Subcutaneous adipose tissue (tissue), 4 donors: ENCODE data around the gene TRAF3IP3. TPM values are rescaled to one million over a fixed set of nuclear protein-coding genes. Genes with fewer than 3 reads are reported as not detected.

Experiments
- total RNA-seq, 4 donors: library from RNA; depleted of rRNA; stranded (reverse); fragments of >200 nt; gene quantifications; one replicate each; pipeline ENCODE4 v1.1.0, GENCODE V29; 2016
- TF ChIP-seq, protein P1 (sequence below): fragments of 450-650 bp; IDR thresholded peaks from one replicate; pipeline ENCODE4 v1.5.1; 2016; ENCODE audit warnings: low read depth, mild to moderate bottlenecking, control low read depth, antibody characterized with exemption, moderate library complexity

The TRAF3IP3 gene
- total RNA-seq, 4 donors from 2014 or later: 0.94 to 10.7 (median 3.1) TPM

DNA sequence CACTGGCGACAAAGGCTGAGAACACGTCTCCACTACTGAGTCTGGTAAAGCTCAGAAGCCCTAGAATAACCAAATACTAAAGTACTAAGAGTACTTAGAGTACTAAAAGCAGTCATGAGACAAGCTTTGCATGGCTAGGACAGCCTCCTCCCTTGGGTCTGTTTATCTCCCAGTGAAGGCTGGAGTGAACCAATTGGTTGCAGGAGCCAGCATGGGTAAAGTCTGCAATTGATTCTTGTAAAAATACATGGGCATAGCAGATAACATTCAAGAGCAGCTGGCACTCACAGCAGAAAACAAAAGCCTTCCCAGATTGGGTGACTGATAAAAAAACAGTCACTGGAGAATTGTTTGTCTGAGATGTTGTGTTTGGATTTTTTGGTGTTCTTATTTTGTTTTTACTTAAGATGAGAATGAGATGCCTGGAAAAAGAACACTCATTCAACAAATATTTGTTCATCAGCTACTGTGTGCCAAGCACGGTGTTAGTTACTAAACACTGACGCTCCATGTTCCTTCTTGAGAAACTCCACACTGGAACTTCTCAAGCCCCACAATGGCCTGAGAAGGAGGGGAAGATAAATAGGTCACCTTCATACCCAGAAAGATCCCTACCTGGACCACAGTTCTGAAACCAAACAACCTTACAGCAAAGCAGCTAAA lies 46.4 kb downstream of the TRAF3IP3 start:
- TF ChIP-seq, protein P1, sequence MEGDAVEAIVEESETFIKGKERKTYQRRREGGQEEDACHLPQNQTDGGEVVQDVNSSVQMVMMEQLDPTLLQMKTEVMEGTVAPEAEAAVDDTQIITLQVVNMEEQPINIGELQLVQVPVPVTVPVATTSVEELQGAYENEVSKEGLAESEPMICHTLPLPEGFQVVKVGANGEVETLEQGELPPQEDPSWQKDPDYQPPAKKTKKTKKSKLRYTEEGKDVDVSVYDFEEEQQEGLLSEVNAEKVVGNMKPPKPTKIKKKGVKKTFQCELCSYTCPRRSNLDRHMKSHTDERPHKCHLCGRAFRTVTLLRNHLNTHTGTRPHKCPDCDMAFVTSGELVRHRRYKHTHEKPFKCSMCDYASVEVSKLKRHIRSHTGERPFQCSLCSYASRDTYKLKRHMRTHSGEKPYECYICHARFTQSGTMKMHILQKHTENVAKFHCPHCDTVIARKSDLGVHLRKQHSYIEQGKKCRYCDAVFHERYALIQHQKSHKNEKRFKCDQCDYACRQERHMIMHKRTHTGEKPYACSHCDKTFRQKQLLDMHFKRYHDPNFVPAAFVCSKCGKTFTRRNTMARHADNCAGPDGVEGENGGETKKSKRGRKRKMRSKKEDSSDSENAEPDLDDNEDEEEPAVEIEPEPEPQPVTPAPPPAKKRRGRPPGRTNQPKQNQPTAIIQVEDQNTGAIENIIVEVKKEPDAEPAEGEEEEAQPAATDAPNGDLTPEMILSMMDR: no peak

DNA sequence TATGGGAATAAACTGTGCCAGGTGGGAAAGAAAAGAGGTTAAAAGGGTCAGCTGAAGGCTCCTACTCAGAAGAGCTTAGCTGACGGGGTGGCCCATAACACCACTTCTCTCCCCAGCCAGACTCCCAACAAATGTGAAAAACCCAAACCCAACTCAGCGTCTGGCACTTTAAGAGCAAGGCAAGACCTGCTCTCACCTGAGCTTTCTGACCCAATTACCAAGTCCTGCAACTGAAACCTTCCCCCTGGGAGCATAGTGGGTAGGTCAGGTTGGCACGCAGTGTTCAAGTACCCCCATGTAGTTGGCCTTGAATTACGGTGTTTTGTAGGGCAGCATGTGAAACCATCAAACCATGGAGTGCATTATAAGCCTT lies 46.9 kb downstream of the TRAF3IP3 start:
- TF ChIP-seq, protein P1: no peak

- TF ChIP-seq, protein P1: no peak
These were observed 47.7 kb downstream of the TRAF3IP3 start for GRCh38 chr1:209803568-209803967.

DNA sequence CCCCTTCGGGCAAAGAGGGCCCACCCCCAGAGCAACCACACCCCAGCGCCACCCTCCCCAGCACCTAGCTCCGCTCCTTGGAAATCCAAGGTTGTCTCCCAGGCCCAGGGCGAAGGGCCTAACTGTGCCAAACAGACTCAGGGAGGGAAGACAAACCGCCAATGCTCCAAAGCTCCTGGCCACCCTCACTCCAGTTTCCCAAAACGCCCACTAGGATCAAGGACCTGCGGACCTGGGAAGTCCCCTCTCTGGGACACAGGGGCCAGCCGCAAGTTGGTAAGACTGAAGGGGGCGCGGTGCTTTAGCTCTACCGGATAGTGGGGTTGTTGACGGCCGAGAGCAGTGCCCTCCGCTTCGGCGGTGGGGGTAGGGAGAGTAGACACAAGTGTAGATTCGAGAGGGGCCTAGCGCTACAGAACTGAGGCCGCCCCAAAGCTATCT lies 49.5 kb downstream of the TRAF3IP3 start:
- TF ChIP-seq, protein P1: no peak

- TF ChIP-seq, protein P1: no peak
These were observed 50.3 kb downstream of the TRAF3IP3 start, which contains the start of gene IRF6 for GRCh38 chr1:209805875-209806760. IRF6 (minus strand) TSS chr1:209806142; CDS start chr1:209801413, 4,729 bp downstream.

DNA sequence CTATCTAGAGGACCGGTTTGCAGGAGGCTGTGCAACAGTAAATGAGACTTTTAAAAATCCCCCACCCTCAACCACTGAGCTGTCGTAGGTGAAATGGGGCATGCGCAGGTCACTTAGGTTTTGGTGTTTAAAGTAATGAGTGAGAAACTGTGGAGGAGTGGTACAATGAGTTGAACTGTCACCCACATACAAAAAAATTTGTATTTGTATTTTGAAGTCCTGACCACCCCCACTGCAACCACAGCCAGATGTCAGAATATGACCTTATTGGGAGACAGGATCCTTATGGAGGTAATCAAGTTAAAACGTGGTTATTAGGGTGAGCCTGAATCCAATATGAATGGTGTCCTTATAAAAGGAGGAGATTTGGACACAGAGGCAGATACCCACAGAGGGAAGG lies 51.7 kb downstream of the TRAF3IP3 start:
- TF ChIP-seq, protein P1: no peak

DNA sequence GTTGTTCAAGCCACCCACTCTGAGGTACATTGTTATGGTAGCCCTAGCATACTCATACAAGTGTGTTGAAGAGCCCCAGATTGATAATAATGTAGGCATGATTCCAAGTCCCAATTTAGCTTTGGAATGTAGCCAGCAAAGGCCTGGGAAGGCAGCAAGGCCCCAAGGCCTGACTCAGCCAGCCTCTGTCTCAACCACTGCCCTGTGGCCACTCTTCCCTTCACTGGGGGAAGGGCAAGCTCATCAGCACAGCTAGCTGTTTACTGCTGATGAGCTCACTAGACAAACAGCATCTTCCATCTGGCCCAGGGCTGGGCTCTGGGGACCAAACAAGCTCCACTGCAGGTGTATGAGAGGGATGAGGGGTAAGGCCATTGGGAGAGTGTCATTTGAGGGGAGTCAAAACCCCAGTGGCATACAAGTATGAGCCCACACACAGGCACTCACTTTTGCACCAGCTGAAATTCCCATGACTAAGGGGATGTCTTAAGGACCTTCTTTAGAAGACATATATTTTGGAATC lies 52.3 kb downstream of the TRAF3IP3 start:
- TF ChIP-seq, protein P1: no peak
